ENCODE measurements around the gene SCAMP4. TPM values are rescaled to one million over a fixed set of nuclear protein-coding genes. Genes with fewer than 3 reads are reported as not detected.

Gene SCAMP4
- total RNA-seq, 1 experiment from 2014 or later = 69.0 TPM

- Mint-ChIP-seq H3K36me3 (ENCODE audit: insufficient read depth in 1 of 3, low read depth in 3 of 3) (peaks cover 12 to 16% (median 13%) of the 10 kb centered on the region in 3 experiments; a peak in 6 of 7 replicates), H3K27me3 (ENCODE audit: low read depth) (no peaks in the 10 kb centered on the region), H3K4me3 (peak overlapping the region in 1 of 2 experiments; percentile 56; a peak in 3 of 5 replicates), H3K27ac (peak overlapping the region; percentile 93 to 97 (median 95); a peak in 6 of 7 replicates), H3K4me1 (peaks cover 16 to 21% of the 10 kb centered on the region in 2 experiments), H3K9me3 (no peaks in the 10 kb centered on the region)
- Histone ChIP-seq H3K56ac (ENCODE audit: insufficient read length, low read depth, low read length) (no peak overlapping the region), H3K79me2 (ENCODE audit: insufficient read depth, low read length) (peaks cover 58% of the 10 kb centered on the region), H3K14ac (ENCODE audit: insufficient read depth, low read length) (no peak overlapping the region), H3K27me3 (ENCODE audit: insufficient read depth, low read length) (no peaks in the 10 kb centered on the region), H3K23ac (ENCODE audit: insufficient read length, low read depth, low read length) (no peak overlapping the region), H3K4me2 (ENCODE audit: insufficient read depth, insufficient read length, low read length) (no peak overlapping the region), H2BK20ac (ENCODE audit: low read depth, low read length, poor library complexity, severe bottlenecking) (no peak overlapping the region), H3T11ph (ENCODE audit: low read length) (no peak overlapping the region), H3K79me1 (ENCODE audit: insufficient read depth, low read depth, low read length, poor library complexity, severe bottlenecking) (peaks cover 13% of the 10 kb centered on the region), H3K9me3 (ENCODE audit: control insufficient read depth, low read depth, low read length) (no peaks in the 10 kb centered on the region), H2BK5ac (ENCODE audit: insufficient read length, low read length) (no peak overlapping the region), H3K18ac (ENCODE audit: insufficient read length, low read depth, low read length) (no peak overlapping the region), H2BK120ac (ENCODE audit: low read depth, low read length, poor library complexity, severe bottlenecking) (no peak overlapping the region), H2BK12ac (ENCODE audit: insufficient read length, low read depth, low read length) (no peak overlapping the region), H4K5ac (ENCODE audit: insufficient read length, low read depth, low read length) (no peak overlapping the region), H4K91ac (ENCODE audit: insufficient read length, low read depth, low read length) (no peak overlapping the region), H3K4me1 (ENCODE audit: insufficient read depth, low read length) (no peaks in the 10 kb centered on the region; the same call in 1 of the 2 replicates), H3K4ac (ENCODE audit: low read depth, low read length) (no peak overlapping the region), H3K23me2 (ENCODE audit: insufficient read length, low read depth, low read length, poor library complexity, severe bottlenecking) (peaks cover 11% of the 10 kb centered on the region), H2BK15ac (ENCODE audit: low read depth, low read length) (no peak overlapping the region), H3K9ac (ENCODE audit: extremely low read depth, insufficient read length, low read length) (no peak overlapping the region), H2AFZ (ENCODE audit: low read length) (no peak overlapping the region), H4K20me1 (ENCODE audit: control insufficient read depth, insufficient read depth, insufficient read length) (no peaks in the 10 kb centered on the region), H4K8ac (replicated peaks; ENCODE audit: insufficient read length, low read depth, low read length) (no peak overlapping the region), H2AK5ac (ENCODE audit: insufficient read length, low read length) (no peak overlapping the region), H3K27ac (ENCODE audit: insufficient read length, low read depth, low read length) (no peak overlapping the region)
- WGBS (ENCODE audit: extremely low coverage, insufficient read length, low lambda C conversion rate) = no CpG with 5 or more reads among the region's 18 CpGs
- DNase-seq = peak; percentile 90
- TF ChIP-seq, protein P1, sequence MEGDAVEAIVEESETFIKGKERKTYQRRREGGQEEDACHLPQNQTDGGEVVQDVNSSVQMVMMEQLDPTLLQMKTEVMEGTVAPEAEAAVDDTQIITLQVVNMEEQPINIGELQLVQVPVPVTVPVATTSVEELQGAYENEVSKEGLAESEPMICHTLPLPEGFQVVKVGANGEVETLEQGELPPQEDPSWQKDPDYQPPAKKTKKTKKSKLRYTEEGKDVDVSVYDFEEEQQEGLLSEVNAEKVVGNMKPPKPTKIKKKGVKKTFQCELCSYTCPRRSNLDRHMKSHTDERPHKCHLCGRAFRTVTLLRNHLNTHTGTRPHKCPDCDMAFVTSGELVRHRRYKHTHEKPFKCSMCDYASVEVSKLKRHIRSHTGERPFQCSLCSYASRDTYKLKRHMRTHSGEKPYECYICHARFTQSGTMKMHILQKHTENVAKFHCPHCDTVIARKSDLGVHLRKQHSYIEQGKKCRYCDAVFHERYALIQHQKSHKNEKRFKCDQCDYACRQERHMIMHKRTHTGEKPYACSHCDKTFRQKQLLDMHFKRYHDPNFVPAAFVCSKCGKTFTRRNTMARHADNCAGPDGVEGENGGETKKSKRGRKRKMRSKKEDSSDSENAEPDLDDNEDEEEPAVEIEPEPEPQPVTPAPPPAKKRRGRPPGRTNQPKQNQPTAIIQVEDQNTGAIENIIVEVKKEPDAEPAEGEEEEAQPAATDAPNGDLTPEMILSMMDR (conservative IDR thresholded peaks at IDR 0.05) = peak; percentile 86
Observed at GRCh38 chr19:1945899-1946298, 40.7 kb downstream of the SCAMP4 start.

Measured in H9 (cell line).